Activated B cell treated with CpG ODN at 0.5 μM for 24 hours (primary cell): ENCODE measurements around the gene TIMM29. TPM values are rescaled to one million over a fixed set of nuclear protein-coding genes. Genes with fewer than 3 reads are reported as not detected.

ENCODE experiments used
- ATAC-seq: fragments of 200-7000 bp; cut with Tn5 transposase; one replicate; pipeline ENCODE4 v1.10.0; 2021; ENCODE audit warnings: low read depth, mild to moderate bottlenecking, moderate library complexity
- CTCF ChIA-PET: fragments of 350-600 bp; sonication (Branson Sonifier 250); formaldehyde crosslinking; loops from one replicate; lab custom pipeline; 2021; ENCODE audit warnings: antibody characterized with exemption; lab: Charles Lee
- POLR2A ChIA-PET: fragments of 350-600 bp; sonication (Branson Sonifier 250); formaldehyde crosslinking; loops from one replicate; lab custom pipeline; 2021; ENCODE audit warnings: antibody characterized with exemption; lab: Charles Lee
- DNase-seq: peaks from one replicate; pipeline ENCODE4 v3.0.0; 2022
- H3K27ac Mint-ChIP-seq: one replicate; pipeline ENCODE4 v1.8.0; 2020; ENCODE audit warnings: mixed read lengths
- H3K27me3 Mint-ChIP-seq: one replicate; pipeline ENCODE4 v1.8.0; 2021; ENCODE audit warnings: mixed read lengths
- H3K36me3 Mint-ChIP-seq: one replicate; pipeline ENCODE4 v1.8.0; 2021; ENCODE audit warnings: low read depth, mixed read lengths
- H3K4me1 Mint-ChIP-seq: one replicate; pipeline ENCODE4 v1.8.0; 2021; ENCODE audit warnings: mixed read lengths
- H3K4me3 Mint-ChIP-seq: one replicate; pipeline ENCODE4 v1.8.0; 2020; ENCODE audit warnings: mild to moderate bottlenecking, mixed read lengths
- H3K9me3 Mint-ChIP-seq: one replicate; pipeline ENCODE4 v1.8.0; 2020; ENCODE audit warnings: mixed read lengths
- intact Hi-C: fragments of 100-400 bp; cut with micrococcal nuclease; formaldehyde crosslinking; loops from one replicate; pipeline ENCODE4 v1.15.1; 2024
- total RNA-seq: library from RNA; stranded (reverse); gene quantifications from 2 replicates; pipeline ENCODE4 v1.2.3, GENCODE V29; 2022
- TF ChIP-seq, protein P1 (sequence below): fragments of 200-600 bp; IDR thresholded peaks from one replicate; pipeline ENCODE4 v1.8.0; 2022; ENCODE audit warnings: antibody characterized with exemption, mild to moderate bottlenecking

Gene TIMM29
- total RNA-seq, 1 donor from 2014 or later: 19.5 TPM

DNA sequence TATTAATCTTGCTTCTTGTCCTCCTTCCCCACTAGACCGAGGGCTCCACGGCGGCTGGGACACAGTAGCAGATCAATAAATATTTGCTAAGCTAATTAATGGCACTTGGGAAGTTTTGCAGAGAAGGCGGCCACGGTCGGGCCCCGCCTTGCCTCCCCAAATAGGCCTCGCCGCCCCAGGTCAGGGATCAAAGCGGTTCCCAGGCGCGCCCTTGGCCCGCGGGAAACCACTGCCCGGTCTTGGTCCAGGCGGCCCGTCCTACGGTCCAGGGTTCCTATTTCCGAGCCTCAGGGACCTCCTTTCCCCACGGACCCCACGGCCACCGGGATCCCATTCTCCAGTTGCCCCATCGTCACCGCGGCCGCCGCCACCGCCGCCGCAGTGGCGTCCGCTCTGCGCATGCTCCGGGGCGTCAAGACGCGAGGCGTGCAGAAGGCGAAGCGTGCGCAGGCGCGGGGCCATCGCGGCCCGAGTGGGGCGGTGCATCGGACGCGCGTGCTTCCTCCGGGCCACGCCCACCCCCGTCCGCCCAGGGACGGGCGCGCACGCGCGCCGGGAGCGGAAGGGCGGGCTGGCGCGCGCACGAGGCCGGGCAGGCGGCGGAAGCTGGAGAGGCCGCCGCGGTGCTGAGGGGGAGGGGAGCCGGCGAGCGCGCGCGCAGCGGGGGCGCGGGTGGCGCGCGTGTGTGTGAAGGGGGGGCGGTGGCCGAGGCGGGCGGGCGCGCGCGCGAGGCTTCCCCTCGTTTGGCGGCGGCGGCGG lies 31.9 kb downstream of the TIMM29 start, which contains the start of gene SMARCA4:
SMARCA4 (plus strand) TSS at position 717 of the 759 bp plus-strand sequence. CDS start 23,122 bp downstream, outside the sequence.
- Mint-ChIP-seq H3K4me1 (peaks cover 35% of the 10 kb centered on the region), H3K4me3 (peak within 1 kb of the TSS; percentile 93), H3K27me3 (no peaks in the 10 kb centered on the region), H3K9me3 (no peaks in the 10 kb centered on the region), H3K27ac (peak within 1 kb of the TSS; percentile 87), H3K36me3 (peaks cover 5% of the 10 kb centered on the region)
- DNase-seq (peak; percentile 99), ATAC-seq (peak; percentile 87)
- intact Hi-C loops: loop anchor here (1.0 to 5.0 kb wide), 5 partner anchors 18 to 135 kb away; partner anchors contain the start of genes TIMM29, TMED1 and YIPF2
- ChIA-PET POLR2A (interaction anchor here (1.0 to 1.9 kb wide), 7 partner anchors 11 to 125 kb away, joined by 3 to 12 read pairs (median 4); partner anchors contain the start of gene TMED1), CTCF (no interaction called here)
- TF ChIP-seq, protein P1, sequence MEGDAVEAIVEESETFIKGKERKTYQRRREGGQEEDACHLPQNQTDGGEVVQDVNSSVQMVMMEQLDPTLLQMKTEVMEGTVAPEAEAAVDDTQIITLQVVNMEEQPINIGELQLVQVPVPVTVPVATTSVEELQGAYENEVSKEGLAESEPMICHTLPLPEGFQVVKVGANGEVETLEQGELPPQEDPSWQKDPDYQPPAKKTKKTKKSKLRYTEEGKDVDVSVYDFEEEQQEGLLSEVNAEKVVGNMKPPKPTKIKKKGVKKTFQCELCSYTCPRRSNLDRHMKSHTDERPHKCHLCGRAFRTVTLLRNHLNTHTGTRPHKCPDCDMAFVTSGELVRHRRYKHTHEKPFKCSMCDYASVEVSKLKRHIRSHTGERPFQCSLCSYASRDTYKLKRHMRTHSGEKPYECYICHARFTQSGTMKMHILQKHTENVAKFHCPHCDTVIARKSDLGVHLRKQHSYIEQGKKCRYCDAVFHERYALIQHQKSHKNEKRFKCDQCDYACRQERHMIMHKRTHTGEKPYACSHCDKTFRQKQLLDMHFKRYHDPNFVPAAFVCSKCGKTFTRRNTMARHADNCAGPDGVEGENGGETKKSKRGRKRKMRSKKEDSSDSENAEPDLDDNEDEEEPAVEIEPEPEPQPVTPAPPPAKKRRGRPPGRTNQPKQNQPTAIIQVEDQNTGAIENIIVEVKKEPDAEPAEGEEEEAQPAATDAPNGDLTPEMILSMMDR: no peak

DNA sequence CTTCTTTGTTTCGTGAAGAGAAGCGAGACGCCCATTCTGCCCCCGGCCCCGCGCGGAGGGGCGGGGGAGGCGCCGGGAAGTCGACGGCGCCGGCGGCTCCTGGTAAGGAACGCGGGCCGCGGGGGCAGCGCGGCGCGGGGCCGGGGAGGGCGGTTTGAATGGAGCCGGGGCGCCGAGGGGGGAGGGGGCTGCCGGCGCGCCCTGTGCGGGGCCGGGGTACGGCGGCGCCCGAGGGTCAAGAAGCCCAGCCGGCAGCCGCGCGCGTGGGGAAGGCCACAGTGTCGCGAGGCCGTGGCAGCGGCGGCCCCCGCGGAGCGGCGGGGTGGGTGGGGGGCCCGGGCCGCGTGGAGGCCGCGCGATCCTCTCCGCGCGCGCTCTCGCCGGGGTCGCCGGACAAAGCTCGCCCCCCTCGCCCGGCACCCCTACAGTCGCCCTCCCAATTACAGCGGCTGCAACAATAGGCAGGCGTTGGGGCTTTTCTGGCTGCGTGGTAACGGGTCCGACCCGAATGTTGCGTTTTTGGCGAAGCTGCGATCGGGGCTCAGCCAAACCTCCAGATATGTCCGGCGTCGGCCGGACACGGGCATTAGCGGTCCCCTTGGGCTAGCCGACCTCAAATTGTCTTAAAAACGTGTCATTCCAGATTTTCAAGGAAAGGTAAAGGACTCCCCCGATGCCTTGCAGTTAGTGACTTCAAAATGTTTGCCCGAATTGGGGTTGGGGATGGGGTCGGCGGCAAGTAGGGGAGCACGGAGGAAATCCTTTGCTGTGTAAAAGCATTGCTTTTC lies 32.7 kb downstream of the TIMM29 start:
- DNase-seq (peak; percentile 74), ATAC-seq (peak; percentile 48)
- ChIA-PET POLR2A (interaction anchor here (0.6 to 1.9 kb wide), 10 partner anchors 10 to 805 kb away, joined by 3 to 12 read pairs (median 3); partner anchors contain the start of gene TMED1), CTCF (no interaction called here)
- Mint-ChIP-seq H3K36me3 (peaks cover 5% of the 10 kb centered on the region), H3K27ac (peak overlapping the region; percentile 84), H3K4me1 (peaks cover 40% of the 10 kb centered on the region), H3K4me3 (peak overlapping the region; percentile 93), H3K9me3 (no peaks in the 10 kb centered on the region), H3K27me3 (no peaks in the 10 kb centered on the region)
- intact Hi-C loops: loop anchor here (1.0 to 5.0 kb wide), 4 partner anchors 18 to 134 kb away; partner anchors contain the start of genes TIMM29 and YIPF2
- TF ChIP-seq, protein P1: no peak

- intact Hi-C loops: loop anchor here (5.0 kb wide), 1 partner anchor 36 kb away; the partner anchor contains the start of genes TIMM29 and YIPF2
- Mint-ChIP-seq H3K9me3 (no peaks in the 10 kb centered on the region), H3K36me3 (peaks cover 5% of the 10 kb centered on the region), H3K27ac (peak overlapping the region; percentile 59), H3K4me1 (peaks cover 48% of the 10 kb centered on the region), H3K4me3 (peak overlapping the region; percentile 93), H3K27me3 (no peaks in the 10 kb centered on the region)
- DNase-seq (no peak), ATAC-seq (no peak)
- POLR2A ChIA-PET: interaction anchor here (0.6 to 0.7 kb wide), 2 partner anchors 10 to 31 kb away, joined by 4 read pairs; no protein-coding TSS in a partner anchor
- CTCF ChIA-PET: interaction anchor here (0.8 kb wide), 1 partner anchor 26 kb away, joined by 5 read pairs; no protein-coding TSS in a partner anchor
- TF ChIP-seq, protein P1: no peak
Measured at GRCh38 chr19:10962863-10963262, 34.3 kb downstream of the TIMM29 start.

GRCh38 chr19:10963865-10964264 lies 35.3 kb downstream of the TIMM29 start:
- ATAC-seq (no peak), DNase-seq (no peak)
- Mint-ChIP-seq H3K4me3 (no peak overlapping the region), H3K36me3 (peaks cover 5% of the 10 kb centered on the region), H3K27ac (peak overlapping the region; percentile 7), H3K4me1 (peaks cover 58% of the 10 kb centered on the region), H3K27me3 (no peaks in the 10 kb centered on the region), H3K9me3 (no peaks in the 10 kb centered on the region)
- TF ChIP-seq, protein P1: no peak
- POLR2A ChIA-PET: interaction anchor here (0.6 kb wide), 1 partner anchor 18 kb away, joined by 3 read pairs; no protein-coding TSS in a partner anchor
- CTCF ChIA-PET: interaction anchor here (0.8 kb wide), 1 partner anchor 27 kb away, joined by 5 read pairs; no protein-coding TSS in a partner anchor
- intact Hi-C loops: loop anchor here (5.0 kb wide), 1 partner anchor 37 kb away; the partner anchor contains the start of genes TIMM29 and YIPF2
